WTC11 (cell line): ENCODE results near the gene PTPRJ. TPM values are rescaled to one million over a fixed set of nuclear protein-coding genes. Genes with fewer than 3 reads are reported as not detected.

Source experiments
- ATAC-seq: fragments of 200-7000 bp; cut with Tn5 transposase; 2 replicates; pipeline ENCODE4 v1.10.0; 2021; ENCODE audit warnings: mild to moderate bottlenecking, moderate library complexity
- CTCF ChIA-PET: fragments of 300-600 bp; sonication (Branson Sonifier 250); formaldehyde crosslinking; loops from one replicate; lab custom pipeline; 2021; ENCODE audit warnings: antibody characterized with exemption; lab: Charles Lee
- POLR2A ChIA-PET: fragments of 350-600 bp; sonication (Branson Sonifier 250); formaldehyde crosslinking; loops from one replicate; lab custom pipeline; 2021; ENCODE audit warnings: antibody characterized with exemption; lab: Charles Lee
- DNase-seq: peaks from one replicate; pipeline ENCODE4 v3.0.0; 2021; ENCODE audit warnings: low spot score
- H3K27ac Mint-ChIP-seq: 2 replicates; pipeline ENCODE4 v1.8.0; 2021; ENCODE audit warnings: mixed read lengths
- H3K27me3 Mint-ChIP-seq: 2 replicates; pipeline ENCODE4 v1.8.0; 2021; ENCODE audit warnings: low read depth, mild to moderate bottlenecking, moderate library complexity, mixed read lengths
- H3K36me3 Mint-ChIP-seq: 2 replicates; pipeline ENCODE4 v1.8.0; 2021; ENCODE audit warnings: mixed read lengths
- H3K4me1 Mint-ChIP-seq: 2 replicates; pipeline ENCODE4 v1.8.0; 2022; ENCODE audit warnings: mixed read lengths
- H3K4me3 Mint-ChIP-seq: 2 replicates; pipeline ENCODE4 v1.8.0; 2021; ENCODE audit warnings: mild to moderate bottlenecking, moderate library complexity, mixed read lengths
- H3K9me3 Mint-ChIP-seq: 2 replicates; pipeline ENCODE4 v1.8.0; 2021; ENCODE audit warnings: mixed read lengths
- CREB1 ChIP-seq: sonication (generic); formaldehyde crosslinking; IDR thresholded peaks from 2 replicates; pipeline ENCODE4 v1.8.0; 2023; ENCODE audit warnings: mild to moderate bottlenecking, missing genetic modification reagents
- CTCF ChIP-seq: fragments of 200-600 bp; IDR thresholded peaks from 2 replicates; pipeline ENCODE4 v1.8.0; 2022; ENCODE audit warnings: antibody characterized with exemption
- ERG ChIP-seq: fragments of 250-450 bp; sonication (Bioruptor Pico); IDR thresholded peaks from 2 replicates; pipeline ENCODE4 v1.8.0; 2021; ENCODE audit warnings: mild to moderate bottlenecking
- FOXK1 ChIP-seq: sonication (generic); formaldehyde crosslinking; IDR thresholded peaks from 2 replicates; pipeline ENCODE4 v1.8.0; 2022; ENCODE audit warnings: mild to moderate bottlenecking, moderate library complexity, missing genetic modification reagents
- GRHL2 ChIP-seq: fragments of 250-450 bp; sonication (Bioruptor Pico); IDR thresholded peaks from 2 replicates; pipeline ENCODE4 v1.8.0; 2022; ENCODE audit warnings: mild to moderate bottlenecking, moderate library complexity; ENCODE audit not compliant: insufficient replicate concordance, severe bottlenecking
- IRF2 ChIP-seq: sonication (generic); formaldehyde crosslinking; IDR thresholded peaks from 2 replicates; pipeline ENCODE4 v1.8.0; 2022; ENCODE audit warnings: low read depth, missing genetic modification reagents, borderline replicate concordance
- JAZF1 ChIP-seq: fragments of 250-450 bp; sonication (Bioruptor Pico); IDR thresholded peaks from 2 replicates; pipeline ENCODE4 v1.9.0; 2021; ENCODE audit warnings: moderate library complexity, mild to moderate bottlenecking, inconsistent platforms
- MAX ChIP-seq: sonication (generic); formaldehyde crosslinking; IDR thresholded peaks from 2 replicates; pipeline ENCODE4 v1.8.0; 2022; ENCODE audit warnings: mild to moderate bottlenecking, missing genetic modification reagents
- TCF7 ChIP-seq: sonication (generic); formaldehyde crosslinking; IDR thresholded peaks from 2 replicates; pipeline ENCODE4 v1.8.0; 2022; ENCODE audit warnings: mild to moderate bottlenecking, low read depth, missing genetic modification reagents, moderate library complexity
- TEAD1 ChIP-seq: sonication (generic); formaldehyde crosslinking; IDR thresholded peaks from 2 replicates; pipeline ENCODE4 v1.8.0; 2022; ENCODE audit warnings: mild to moderate bottlenecking, missing genetic modification reagents
- ZMAT4 ChIP-seq: fragments of 250-450 bp; sonication (Bioruptor Pico); IDR thresholded peaks from 2 replicates; pipeline ENCODE4 v1.9.0; 2021; ENCODE audit warnings: mild to moderate bottlenecking
- ZNF121 ChIP-seq: sonication (generic); formaldehyde crosslinking; IDR thresholded peaks from 2 replicates; pipeline ENCODE4 v1.8.0; 2023; ENCODE audit warnings: missing genetic modification reagents
- ZNF138 ChIP-seq: sonication (generic); formaldehyde crosslinking; conservative IDR thresholded peaks from 2 replicates; pipeline ENCODE4 v1.8.1; 2022; ENCODE audit warnings: mild to moderate bottlenecking, moderate library complexity, missing genetic modification reagents
- ZNF219 ChIP-seq: sonication (generic); formaldehyde crosslinking; IDR thresholded peaks from 2 replicates; pipeline ENCODE4 v1.8.0; 2023; ENCODE audit warnings: missing genetic modification reagents, mild to moderate bottlenecking, borderline replicate concordance
- ZNF671 ChIP-seq: fragments of 250-450 bp; sonication (Bioruptor Pico); IDR thresholded peaks from 2 replicates; pipeline ENCODE4 v1.8.0; 2021; ENCODE audit warnings: mild to moderate bottlenecking
- total RNA-seq: library from RNA; stranded (reverse); gene quantifications from 3 replicates; pipeline ENCODE4 v1.2.3, GENCODE V29; 2021
- TF ChIP-seq, protein P1 (sequence below): sonication (generic); formaldehyde crosslinking; IDR thresholded peaks from 2 replicates; pipeline ENCODE4 v1.8.1; 2022; ENCODE audit warnings: mild to moderate bottlenecking, moderate library complexity, missing genetic modification reagents
- TF ChIP-seq, protein P2 (sequence below): sonication (generic); formaldehyde crosslinking; IDR thresholded peaks from 2 replicates; pipeline ENCODE4 v1.8.1; 2023; ENCODE audit warnings: mild to moderate bottlenecking, missing genetic modification reagents
- TF ChIP-seq, protein P3 (sequence below): sonication (generic); formaldehyde crosslinking; IDR thresholded peaks from 2 replicates; pipeline ENCODE4 v1.8.1; 2023; ENCODE audit warnings: mild to moderate bottlenecking, moderate library complexity, missing genetic modification reagents
- TF ChIP-seq, protein P4 (sequence below): sonication (generic); formaldehyde crosslinking; IDR thresholded peaks from 2 replicates; pipeline ENCODE4 v1.8.0; 2022; ENCODE audit warnings: missing genetic modification reagents

The PTPRJ gene
- total RNA-seq, 1 experiment from 2014 or later, result 19.5 TPM

GRCh38 chr11:48000432-48000831 lies 20.1 kb downstream of the PTPRJ start:
- Mint-ChIP-seq H3K9me3 (no peaks in the 10 kb centered on the region), H3K4me3 (no peak overlapping the region), H3K4me1 (peaks cover 49% of the 10 kb centered on the region), H3K36me3 (no peaks in the 10 kb centered on the region), H3K27me3 (no peaks in the 10 kb centered on the region), H3K27ac (no peak overlapping the region)
- ATAC-seq (no peak), DNase-seq (no peak)
- ChIA-PET CTCF (no interaction called here), POLR2A (interaction anchor here (0.6 kb wide), 1 partner anchor 46 kb away, joined by 4 read pairs; no protein-coding TSS in a partner anchor)
- TF ChIP-seq ZNF138 (CRISPR knock-in tag) (no peak), ZNF671 (no peak), TEAD1 (CRISPR knock-in tag) (no peak), FOXK1 (no peak), MAX (CRISPR knock-in tag) (no peak), CTCF (no peak), JAZF1 (CRISPR knock-in tag) (no peak), GRHL2 (CRISPR knock-in tag) (no peak), TCF7 (CRISPR knock-in tag) (no peak), ZNF121 (CRISPR knock-in tag) (no peak), ZNF219 (no peak), CREB1 (CRISPR knock-in tag) (no peak), IRF2 (CRISPR knock-in tag) (no peak), ZMAT4 (no peak), ERG (CRISPR knock-in tag) (no peak)
- TF ChIP-seq, protein P1, sequence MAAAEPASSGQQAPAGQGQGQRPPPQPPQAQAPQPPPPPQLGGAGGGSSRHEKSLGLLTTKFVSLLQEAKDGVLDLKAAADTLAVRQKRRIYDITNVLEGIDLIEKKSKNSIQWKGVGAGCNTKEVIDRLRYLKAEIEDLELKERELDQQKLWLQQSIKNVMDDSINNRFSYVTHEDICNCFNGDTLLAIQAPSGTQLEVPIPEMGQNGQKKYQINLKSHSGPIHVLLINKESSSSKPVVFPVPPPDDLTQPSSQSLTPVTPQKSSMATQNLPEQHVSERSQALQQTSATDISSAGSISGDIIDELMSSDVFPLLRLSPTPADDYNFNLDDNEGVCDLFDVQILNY (CRISPR knock-in tag), result no peak
- TF ChIP-seq, protein P2, sequence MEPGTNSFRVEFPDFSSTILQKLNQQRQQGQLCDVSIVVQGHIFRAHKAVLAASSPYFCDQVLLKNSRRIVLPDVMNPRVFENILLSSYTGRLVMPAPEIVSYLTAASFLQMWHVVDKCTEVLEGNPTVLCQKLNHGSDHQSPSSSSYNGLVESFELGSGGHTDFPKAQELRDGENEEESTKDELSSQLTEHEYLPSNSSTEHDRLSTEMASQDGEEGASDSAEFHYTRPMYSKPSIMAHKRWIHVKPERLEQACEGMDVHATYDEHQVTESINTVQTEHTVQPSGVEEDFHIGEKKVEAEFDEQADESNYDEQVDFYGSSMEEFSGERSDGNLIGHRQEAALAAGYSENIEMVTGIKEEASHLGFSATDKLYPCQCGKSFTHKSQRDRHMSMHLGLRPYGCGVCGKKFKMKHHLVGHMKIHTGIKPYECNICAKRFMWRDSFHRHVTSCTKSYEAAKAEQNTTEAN (CRISPR knock-in tag), result no peak
- TF ChIP-seq, protein P3, sequence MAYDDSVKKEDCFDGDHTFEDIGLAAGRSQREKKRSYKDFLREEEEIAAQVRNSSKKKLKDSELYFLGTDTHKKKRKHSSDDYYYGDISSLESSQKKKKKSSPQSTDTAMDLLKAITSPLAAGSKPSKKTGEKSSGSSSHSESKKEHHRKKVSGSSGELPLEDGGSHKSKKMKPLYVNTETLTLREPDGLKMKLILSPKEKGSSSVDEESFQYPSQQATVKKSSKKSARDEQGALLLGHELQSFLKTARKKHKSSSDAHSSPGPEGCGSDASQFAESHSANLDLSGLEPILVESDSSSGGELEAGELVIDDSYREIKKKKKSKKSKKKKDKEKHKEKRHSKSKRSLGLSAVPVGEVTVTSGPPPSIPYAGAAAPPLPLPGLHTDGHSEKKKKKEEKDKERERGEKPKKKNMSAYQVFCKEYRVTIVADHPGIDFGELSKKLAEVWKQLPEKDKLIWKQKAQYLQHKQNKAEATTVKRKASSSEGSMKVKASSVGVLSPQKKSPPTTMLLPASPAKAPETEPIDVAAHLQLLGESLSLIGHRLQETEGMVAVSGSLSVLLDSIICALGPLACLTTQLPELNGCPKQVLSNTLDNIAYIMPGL (CRISPR knock-in tag), result no peak
- TF ChIP-seq, protein P4, sequence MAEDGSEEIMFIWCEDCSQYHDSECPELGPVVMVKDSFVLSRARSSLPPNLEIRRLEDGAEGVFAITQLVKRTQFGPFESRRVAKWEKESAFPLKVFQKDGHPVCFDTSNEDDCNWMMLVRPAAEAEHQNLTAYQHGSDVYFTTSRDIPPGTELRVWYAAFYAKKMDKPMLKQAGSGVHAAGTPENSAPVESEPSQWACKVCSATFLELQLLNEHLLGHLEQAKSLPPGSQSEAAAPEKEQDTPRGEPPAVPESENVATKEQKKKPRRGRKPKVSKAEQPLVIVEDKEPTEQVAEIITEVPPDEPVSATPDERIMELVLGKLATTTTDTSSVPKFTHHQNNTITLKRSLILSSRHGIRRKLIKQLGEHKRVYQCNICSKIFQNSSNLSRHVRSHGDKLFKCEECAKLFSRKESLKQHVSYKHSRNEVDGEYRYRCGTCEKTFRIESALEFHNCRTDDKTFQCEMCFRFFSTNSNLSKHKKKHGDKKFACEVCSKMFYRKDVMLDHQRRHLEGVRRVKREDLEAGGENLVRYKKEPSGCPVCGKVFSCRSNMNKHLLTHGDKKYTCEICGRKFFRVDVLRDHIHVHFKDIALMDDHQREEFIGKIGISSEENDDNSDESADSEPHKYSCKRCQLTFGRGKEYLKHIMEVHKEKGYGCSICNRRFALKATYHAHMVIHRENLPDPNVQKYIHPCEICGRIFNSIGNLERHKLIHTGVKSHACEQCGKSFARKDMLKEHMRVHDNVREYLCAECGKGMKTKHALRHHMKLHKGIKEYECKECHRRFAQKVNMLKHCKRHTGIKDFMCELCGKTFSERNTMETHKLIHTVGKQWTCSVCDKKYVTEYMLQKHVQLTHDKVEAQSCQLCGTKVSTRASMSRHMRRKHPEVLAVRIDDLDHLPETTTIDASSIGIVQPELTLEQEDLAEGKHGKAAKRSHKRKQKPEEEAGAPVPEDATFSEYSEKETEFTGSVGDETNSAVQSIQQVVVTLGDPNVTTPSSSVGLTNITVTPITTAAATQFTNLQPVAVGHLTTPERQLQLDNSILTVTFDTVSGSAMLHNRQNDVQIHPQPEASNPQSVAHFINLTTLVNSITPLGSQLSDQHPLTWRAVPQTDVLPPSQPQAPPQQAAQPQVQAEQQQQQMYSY (CRISPR knock-in tag), result no peak
